HepG2 (cell line): ENCODE data around the gene ERV3-1. TPM values are rescaled to one million over a fixed set of nuclear protein-coding genes. Genes with fewer than 3 reads are reported as not detected.

ENCODE experiments used
- KAT2B ChIP-seq: fragments of 150-350 bp; IDR thresholded peaks from 2 replicates; pipeline ENCODE4 v1.6.1; 2014; ENCODE audit warnings: low read depth, low read length, borderline replicate concordance
- NR3C1 ChIP-seq: sonication (generic); formaldehyde crosslinking; IDR thresholded peaks from 2 replicates; pipeline ENCODE4 v1.4.0; 2020; ENCODE audit warnings: missing genetic modification reagents
- SMAD3 ChIP-seq: sonication (generic); formaldehyde crosslinking; IDR thresholded peaks from 2 replicates; pipeline ENCODE4 v1.4.0; 2020; ENCODE audit warnings: missing genetic modification reagents
- ZBTB14 ChIP-seq: sonication (generic); formaldehyde crosslinking; IDR thresholded peaks from 2 replicates; pipeline ENCODE4 v1.4.0; 2020; ENCODE audit warnings: missing genetic modification reagents
- ZNF12 ChIP-seq: sonication (generic); formaldehyde crosslinking; IDR thresholded peaks from 2 replicates; pipeline ENCODE4 v1.5.0; 2020; ENCODE audit warnings: missing genetic modification reagents
- ZNF263 ChIP-seq: sonication (generic); formaldehyde crosslinking; IDR thresholded peaks from 2 replicates; pipeline ENCODE4 v1.4.0; 2020; ENCODE audit warnings: missing genetic modification reagents
- ZNF609 ChIP-seq: sonication (generic); formaldehyde crosslinking; IDR thresholded peaks from 2 replicates; pipeline ENCODE4 v1.4.0; 2020; ENCODE audit warnings: mild to moderate bottlenecking, missing genetic modification reagents, borderline replicate concordance
- ZNF709 ChIP-seq: sonication (generic); formaldehyde crosslinking; IDR thresholded peaks from 2 replicates; pipeline ENCODE4 v1.5.0; 2020; ENCODE audit warnings: mild to moderate bottlenecking, missing genetic modification reagents
- polyA plus RNA-seq, 8 experiments: library from polyadenylated mRNA; depleted of rRNA in 3 of 8; stranded (reverse) in 7 of 8; unstranded in 1 of 8; fragments of >200 nt; fragmentation: Illumina TruSeq in 4 of 8; extraction: Trizol in 4 of 8; gene quantifications; 2 replicates each; pipeline versions ENCODE4 v1.2.1 to v1.2.3, GENCODE V29; 2011 to 2016; ENCODE audit warnings: low read depth in 4 of 8, missing spikeins in 1 of 8, mixed read lengths in 1 of 8; ENCODE audit not compliant: insufficient read depth in 1 of 8
- total RNA-seq, 5 experiments: library from RNA; depleted of rRNA; stranded (reverse); fragments of >200 nt; fragmentation: Illumina TruSeq; extraction: Trizol; gene quantifications; 2 replicates each; pipeline ENCODE4 v1.2.3, GENCODE V29; 2016; ENCODE audit warnings: low read depth in 1 of 5

ERV3-1 gene
- total and polyA plus RNA-seq, 2 of the 13 experiments (the other 11 are each of a cell fraction or from before 2014, with no cell fraction given): 20.4 to 86.3 TPM

- TF ChIP-seq ZNF263 (peak; percentile 99), NR3C1 (CRISPR knock-in tag) (no peak), KAT2B (no peak), ZNF709 (CRISPR knock-in tag) (no peak), ZNF12 (CRISPR knock-in tag) (no peak), SMAD3 (CRISPR knock-in tag) (0 out of 2 replicates have a peak, but pooled peaks have one; percentile 29), ZNF609 (CRISPR knock-in tag) (no peak), ZBTB14 (CRISPR knock-in tag) (no peak)
Observed at GRCh38 chr7:64946772-64947171, 59.7 kb downstream of the ERV3-1 start (continued).
